GM03348 (cell line): ENCODE results near the gene GPR18.

Source experiments
- DNase-seq: peaks from one replicate; pipeline ENCODE4 v3.0.0; 2012; ENCODE audit warnings: low spot score

Gene GPR18

GRCh38 chr13:99208185-99208584 lies 50.0 kb downstream of the GPR18 start:
- no peak for DNase-seq

- DNase-seq: no peak
Observed at GRCh38 chr13:99207511-99207910, 50.7 kb downstream of the GPR18 start.

- DNase-seq: no peak
Observed at GRCh38 chr13:99206873-99207272, 51.3 kb downstream of the GPR18 start.

GRCh38 chr13:99206226-99206625 lies 52.0 kb downstream of the GPR18 start:
- no peak for DNase-seq

GRCh38 chr13:99205621-99206220 lies 52.5 kb downstream of the GPR18 start:
- no peak for DNase-seq
